Common myeloid progenitor, CD34-positive (primary cell): Measurements from ENCODE around the gene NFIA.
"Not testable (repeated sequence)": the region's sequence is repeated elsewhere in the genome, so short reads cannot be mapped to it uniquely, and the experiment has no call there.

Experiments
- CTCF ChIA-PET: fragments of 350-600 bp; sonication (Branson Sonifier 250); formaldehyde crosslinking; loops from one replicate; lab custom pipeline; 2021; ENCODE audit warnings: antibody characterized with exemption; lab: Charles Lee
- POLR2A ChIA-PET: fragments of 350-600 bp; sonication (Branson Sonifier 250); formaldehyde crosslinking; loops from one replicate; lab custom pipeline; 2021; ENCODE audit warnings: antibody characterized with exemption; lab: Charles Lee
- DNase-seq, 3 donors: peaks; one replicate each; pipeline versions ENCODE4 v3.0.0 to v3.0.0-alpha.2; 2013
- H3K27ac ChIP-seq, 2 experiments: 1 replicate in 1 of 2; 2 replicates in 1 of 2; pipeline ENCODE4 v1.7.0; 2013; ENCODE audit warnings: inconsistent platforms in 2 of 2, low read length in 2 of 2, mild to moderate bottlenecking in 2 of 2, low read depth in 1 of 2, moderate library complexity in 1 of 2; ENCODE audit not compliant: severe bottlenecking in 2 of 2, insufficient read depth in 1 of 2, poor library complexity in 1 of 2
- H3K27me3 ChIP-seq, 5 experiments: replicated peaks in 2 of 5; 1 replicate in 3 of 5; 2 replicates in 2 of 5; pipeline versions ENCODE4 v1.6.1 to v1.7.0; 2013; ENCODE audit warnings: low read length in 4 of 5, mild to moderate bottlenecking in 2 of 5, moderate library complexity in 2 of 5, inconsistent platforms in 1 of 5; ENCODE audit not compliant: insufficient read depth in 5 of 5, control insufficient read depth in 4 of 5
- H3K36me3 ChIP-seq, 4 experiments: 1 replicate in 2 of 4; 2 replicates in 2 of 4; pipeline versions ENCODE4 v1.6.1 to v1.7.0; 2013; ENCODE audit warnings: low read length in 3 of 4, control low read depth in 1 of 4, mild to moderate bottlenecking in 1 of 4; ENCODE audit not compliant: control insufficient read depth in 4 of 4, insufficient read depth in 4 of 4
- H3K4me1 ChIP-seq, 4 experiments: 1 replicate in 3 of 4; 2 replicates in 1 of 4; pipeline versions ENCODE4 v1.6.1 to v1.7.1; 2013; ENCODE audit warnings: low read length in 3 of 4, mild to moderate bottlenecking in 3 of 4, control low read depth in 1 of 4, inconsistent platforms in 1 of 4, moderate library complexity in 1 of 4; ENCODE audit not compliant: control insufficient read depth in 4 of 4, insufficient read depth in 4 of 4; ENCODE audit errors: control extremely low read depth in 1 of 4
- H3K4me3 ChIP-seq, 7 experiments: 1 replicate in 4 of 7; 2 replicates in 3 of 7; pipeline versions ENCODE4 v1.5.1 to v1.7.0; 2013; ENCODE audit warnings: mild to moderate bottlenecking in 7 of 7, low read length in 6 of 7, moderate library complexity in 6 of 7, inconsistent platforms in 2 of 7, low read depth in 2 of 7, control low read depth in 1 of 7; ENCODE audit not compliant: insufficient read depth in 4 of 7, control insufficient read depth in 1 of 7; ENCODE audit errors: extremely low read depth in 1 of 7
- H3K9me3 ChIP-seq, 5 experiments: 1 replicate in 4 of 5; 2 replicates in 1 of 5; pipeline versions ENCODE4 v1.6.1 to v1.7.1; 2013; ENCODE audit warnings: low read length in 4 of 5, mild to moderate bottlenecking in 2 of 5, inconsistent platforms in 1 of 5, low read depth in 1 of 5, moderate library complexity in 1 of 5; ENCODE audit not compliant: control insufficient read depth in 4 of 5, insufficient read depth in 2 of 5; ENCODE audit errors: control extremely low read depth in 1 of 5
- WGBS: methylation state at CpG from one replicate; pipeline ENCODE4 v1.1.5; 2013; ENCODE audit not compliant: insufficient coverage; 5-methylcytosine and 5-hydroxymethylcytosine counted together

The NFIA gene

DNA sequence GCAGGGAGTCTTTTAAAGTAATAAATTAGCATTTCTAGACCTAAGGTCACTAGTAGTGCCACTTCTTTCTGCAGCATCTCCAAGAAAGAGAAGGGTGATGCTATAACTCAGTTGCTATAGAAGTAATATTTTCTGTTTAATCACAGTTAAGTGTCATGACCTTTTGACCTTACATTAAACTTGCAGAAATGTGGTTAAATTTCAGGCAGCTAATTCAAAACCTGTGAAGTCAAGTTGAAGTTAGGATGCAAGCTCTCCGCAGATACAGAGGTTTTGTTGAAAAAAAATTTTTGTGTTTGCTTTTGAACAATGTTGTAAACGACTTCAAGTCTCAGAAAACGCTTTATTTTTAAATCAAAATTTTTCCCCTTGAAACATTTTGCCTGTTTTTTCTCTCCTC lies 193.9 kb downstream of the NFIA start:
- Histone ChIP-seq H3K36me3 (peaks cover 0 to 3% (median 0%) of the 10 kb centered on the region in 4 experiments), H3K4me1 (peaks cover 0 to 3% (median 0%) of the 10 kb centered on the region in 4 experiments), H3K27ac (no peak overlapping the region), H3K9me3 (no peaks in the 10 kb centered on the region), H3K4me3 (no peak overlapping the region), H3K27me3 (no peaks in the 10 kb centered on the region)
- WGBS: no CpG with 5 or more reads among the region's 3 CpGs
- ChIA-PET POLR2A (no interaction called here), CTCF (interaction anchor here (1.3 kb wide), 1 partner anchor 10 kb away, joined by 3 read pairs; no protein-coding TSS in a partner anchor)
- DNase-seq: no peak

DNA sequence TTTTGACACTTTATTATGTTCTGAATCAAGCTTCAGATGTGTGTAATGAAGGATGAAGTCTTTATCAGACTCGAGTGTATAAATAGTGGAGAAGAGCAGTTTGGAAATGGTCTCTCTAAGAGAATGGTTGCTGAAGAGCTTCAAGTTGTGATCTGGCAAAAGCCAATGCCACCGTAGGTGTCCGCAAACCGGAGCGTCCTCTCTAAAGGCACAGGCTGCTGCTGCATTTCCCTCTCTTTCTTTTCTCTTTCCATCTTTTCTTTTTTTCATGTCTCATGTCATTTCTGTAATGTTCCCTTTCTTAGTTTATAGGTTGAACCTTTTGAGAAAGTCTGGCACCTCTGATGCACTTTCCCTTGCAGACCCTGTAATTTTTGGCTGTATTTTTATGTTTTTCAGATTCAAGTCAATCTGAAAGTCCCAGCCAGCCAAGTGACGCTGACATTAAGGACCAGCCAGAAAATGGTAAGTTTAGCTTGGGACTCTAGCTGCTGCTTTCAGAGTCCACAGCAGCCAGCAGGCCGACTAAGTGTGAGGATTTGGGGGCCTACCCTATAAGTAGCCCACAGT lies 194.8 kb downstream of the NFIA start:
- DNase-seq: no peak
- Histone ChIP-seq H3K4me1 (peaks cover 0 to 3% (median 0%) of the 10 kb centered on the region in 4 experiments), H3K4me3 (no peak overlapping the region), H3K27me3 (no peaks in the 10 kb centered on the region), H3K27ac (no peak overlapping the region), H3K36me3 (peaks cover 0 to 3% (median 0%) of the 10 kb centered on the region in 4 experiments), H3K9me3 (no peaks in the 10 kb centered on the region)
- ChIA-PET CTCF (interaction anchor here (0.8 kb wide), 1 partner anchor 62 kb away, joined by 3 read pairs; no protein-coding TSS in a partner anchor), POLR2A (no interaction called here)
- 90% methylated on average over 7 of the region's 7 CpGs for WGBS

GRCh38 chr1:61278503-61278902 lies 196.1 kb downstream of the NFIA start:
- H3K4me1 ChIP-seq, H3K27me3 ChIP-seq, H3K36me3 ChIP-seq, H3K4me3 ChIP-seq, H3K9me3 ChIP-seq, POLR2A ChIA-PET, DNase-seq, H3K27ac ChIP-seq: not testable (repeated sequence)
- CTCF ChIA-PET: interaction anchor here (1.1 kb wide), 1 partner anchor 11 kb away, joined by 6 read pairs; no protein-coding TSS in a partner anchor
- 95% methylated on average over 4 of the region's 8 CpGs for WGBS

GRCh38 chr1:61278966-61279365 lies 196.6 kb downstream of the NFIA start:
- POLR2A ChIA-PET: interaction anchor here (0.6 kb wide), 1 partner anchor 12 kb away, joined by 3 read pairs; no protein-coding TSS in a partner anchor
- H3K27ac ChIP-seq: no peak overlapping the region
- DNase-seq: no peak

GRCh38 chr1:61279570-61279969 lies 197.2 kb downstream of the NFIA start:
- WGBS: 100% methylated on average over 4 of the region's 4 CpGs
- peaks cover 0 to 3% (median 0%) of the 10 kb centered on the region in 4 experiments for H3K36me3 ChIP-seq
- ChIA-PET CTCF (interaction anchor here (0.6 to 1.8 kb wide), 5 partner anchors 10 to 234 kb away, joined by 3 to 7 read pairs (median 6); no protein-coding TSS in a partner anchor), POLR2A (interaction anchor here (0.6 kb wide), 1 partner anchor 12 kb away, joined by 3 read pairs; no protein-coding TSS in a partner anchor)
- H3K9me3 ChIP-seq: no peaks in the 10 kb centered on the region
- no peak overlapping the region for H3K27ac ChIP-seq
- DNase-seq: no peak
- H3K4me1 ChIP-seq: peaks cover 0 to 3% (median 0%) of the 10 kb centered on the region in 4 experiments
- no peak overlapping the region for H3K4me3 ChIP-seq
- no peaks in the 10 kb centered on the region for H3K27me3 ChIP-seq

More at GRCh38 chr1:61278966-61279365, 196.6 kb downstream of the NFIA start:
- Histone ChIP-seq H3K27me3 (no peaks in the 10 kb centered on the region), H3K9me3 (no peaks in the 10 kb centered on the region), H3K36me3 (peaks cover 0 to 3% (median 0%) of the 10 kb centered on the region in 4 experiments), H3K4me1 (peaks cover 0 to 3% (median 0%) of the 10 kb centered on the region in 4 experiments), H3K4me3 (no peak overlapping the region)
- CTCF ChIA-PET: interaction anchor here (0.6 to 1.1 kb wide), 4 partner anchors 12 to 234 kb away, joined by 3 to 6 read pairs (median 4); no protein-coding TSS in a partner anchor
- WGBS: no CpG with 5 or more reads among the region's 1 CpG

DNA sequence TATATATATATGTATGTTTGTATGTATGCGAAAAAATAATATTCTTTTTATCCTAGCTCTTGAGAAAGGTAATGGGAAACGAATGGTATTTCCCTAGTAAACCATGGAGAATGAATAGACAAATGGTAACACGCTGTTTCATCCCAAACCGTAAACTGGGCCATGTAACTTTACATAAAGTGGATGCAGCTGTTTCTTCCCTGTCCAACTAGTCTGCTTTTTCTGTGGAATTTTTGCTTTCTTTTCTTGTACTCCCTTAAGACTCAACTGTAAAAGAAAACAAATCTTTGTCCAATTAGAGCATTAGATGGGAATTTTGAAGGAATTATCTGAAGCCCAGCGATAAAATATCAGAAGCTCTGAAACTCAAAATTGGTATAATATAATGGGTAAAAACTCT lies 198.1 kb downstream of the NFIA start:
- POLR2A ChIA-PET: no interaction called here
- H3K27me3 ChIP-seq: no peaks in the 10 kb centered on the region
- 100% methylated on average over 3 of the region's 5 CpGs for WGBS
- H3K36me3 ChIP-seq: peaks cover 0 to 3% (median 0%) of the 10 kb centered on the region in 4 experiments
- CTCF ChIA-PET: interaction anchor here (0.6 to 1.8 kb wide), 3 partner anchors 9 to 11 kb away, joined by 3 to 7 read pairs (median 3); no protein-coding TSS in a partner anchor
- no peak for DNase-seq
- H3K4me1 ChIP-seq: peaks cover 0 to 3% (median 0%) of the 10 kb centered on the region in 4 experiments
- no peaks in the 10 kb centered on the region for H3K9me3 ChIP-seq
- no peak overlapping the region for H3K27ac ChIP-seq
- H3K4me3 ChIP-seq: no peak overlapping the region

DNA sequence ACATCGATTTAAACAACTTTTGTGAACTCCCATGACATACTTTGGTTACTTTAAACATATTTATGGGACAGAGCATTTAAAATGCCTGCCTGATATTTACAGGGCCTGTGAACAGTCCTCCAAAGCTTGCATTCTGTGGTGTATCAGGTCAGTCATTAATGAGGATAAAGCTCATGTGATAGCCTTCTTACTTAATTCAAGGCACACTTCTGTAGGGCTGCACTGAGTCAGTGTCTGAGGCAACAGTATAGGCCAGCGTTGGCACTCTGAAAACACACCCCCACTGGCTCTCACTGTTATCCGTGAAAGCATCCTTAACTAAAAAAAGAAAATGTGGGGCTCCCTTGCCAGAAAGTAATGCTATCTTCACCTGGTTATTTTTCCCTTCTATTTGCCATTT lies 200.0 kb downstream of the NFIA start:
- Histone ChIP-seq H3K27me3 (no peaks in the 10 kb centered on the region), H3K4me3 (no peak overlapping the region), H3K9me3 (no peaks in the 10 kb centered on the region), H3K4me1 (peaks cover 0 to 3% (median 0%) of the 10 kb centered on the region in 4 experiments), H3K36me3 (peaks cover 0 to 3% (median 0%) of the 10 kb centered on the region in 4 experiments), H3K27ac (no peak overlapping the region)
- CTCF ChIA-PET: interaction anchor here (1.3 kb wide), 1 partner anchor 9 kb away, joined by 3 read pairs; no protein-coding TSS in a partner anchor
- WGBS: 94% methylated on average over 2 of the region's 3 CpGs
- DNase-seq: no peak
- POLR2A ChIA-PET: no interaction called here
